ENCODE results near the gene CLEC17A. TPM values are rescaled to one million over a fixed set of nuclear protein-coding genes. Genes with fewer than 3 reads are reported as not detected.

Gene CLEC17A
- total and polyA plus RNA-seq, 2 of the 13 experiments (the other 11 are each of a cell fraction or from before 2014, with no cell fraction given), result not detected

- TF ChIP-seq ZSCAN25 (CRISPR knock-in tag; IDR thresholded peaks at IDR 0.05) (no peak; the same call in 1 of the 2 replicates), ZNF605 (CRISPR knock-in tag; IDR thresholded peaks at IDR 0.05) (no peak), SMYD3 (CRISPR knock-in tag; IDR thresholded peaks at IDR 0.05) (no peak), HMGXB4 (CRISPR knock-in tag; IDR thresholded peaks at IDR 0.05; ENCODE audit: borderline replicate concordance in 1 of 2, low read depth in 1 of 2) (peak; percentile 76 to 89), TAF15 (IDR thresholded peaks at IDR 0.05; ENCODE audit: low read depth, low read length, poor library complexity, severe bottlenecking) (peak; percentile 48), ZNF678 (CRISPR knock-in tag; IDR thresholded peaks at IDR 0.05) (no peak), SRY (CRISPR knock-in tag; IDR thresholded peaks at IDR 0.05) (no peak), ELF3 (CRISPR knock-in tag; IDR thresholded peaks at IDR 0.05) (0 out of 2 replicates have a peak, but pooled peaks have one; percentile 22), ZNF12 (CRISPR knock-in tag; IDR thresholded peaks at IDR 0.05) (peak; percentile 45; the same call in 1 of the 2 replicates), MTF2 (CRISPR knock-in tag; IDR thresholded peaks at IDR 0.05; ENCODE audit: borderline replicate concordance) (no peak), ZNF331 (CRISPR knock-in tag; IDR thresholded peaks at IDR 0.05) (0 out of 2 replicates have a peak, but pooled peaks have one; percentile 40), TFDP1 (CRISPR knock-in tag; IDR thresholded peaks at IDR 0.05; ENCODE audit: borderline replicate concordance) (0 out of 2 replicates have a peak, but pooled peaks have one; percentile 33), ZNF264 (CRISPR knock-in tag; IDR thresholded peaks at IDR 0.05) (0 out of 2 replicates have a peak, but pooled peaks have one; percentile 35), FOXO1 (CRISPR knock-in tag; IDR thresholded peaks at IDR 0.05) (0 out of 2 replicates have a peak, but pooled peaks have one; percentile 16), JUNB (CRISPR knock-in tag; IDR thresholded peaks at IDR 0.05; ENCODE audit: borderline replicate concordance) (no peak), ZBED4 (CRISPR knock-in tag; IDR thresholded peaks at IDR 0.05; ENCODE audit: borderline replicate concordance) (peak; percentile 28; the same call in 1 of the 2 replicates), HNF4A (CRISPR knock-in tag; IDR thresholded peaks at IDR 0.05) (peak; percentile 13; the same call in 1 of the 2 replicates), XRCC5 (optimal IDR thresholded peaks at IDR 0.05; ENCODE audit: low read length) (peak; percentile 94), PATZ1 (CRISPR knock-in tag; IDR thresholded peaks at IDR 0.05) (peak; percentile 55), CHD2 (IDR thresholded peaks at IDR 0.05; ENCODE audit: low read depth, low read length) (no peak), SRSF1 (optimal IDR thresholded peaks at IDR 0.05; ENCODE audit: low read depth, low read length) (no peak), TEAD3 (CRISPR knock-in tag; optimal IDR thresholded peaks at IDR 0.05; ENCODE audit: borderline replicate concordance) (peak; percentile 43)
Measured at GRCh38 chr19:14556662-14557188, 26.2 kb upstream of the CLEC17A start (continued).
